Urinary bladder (tissue), 4 donors: ENCODE results near the gene MARVELD2. TPM values are rescaled to one million over a fixed set of nuclear protein-coding genes. Genes with fewer than 3 reads are reported as not detected.
"Not testable (repeated sequence)": the region's sequence is repeated elsewhere in the genome, so short reads cannot be mapped to it uniquely, and the experiment has no call there.

Experiments
- DNase-seq: peaks from one replicate; pipeline ENCODE4 v3.0.0-alpha.2; 2015; ENCODE audit errors: extremely low spot score
- H3K27ac ChIP-seq: one replicate; pipeline ENCODE4 v1.5.1; 2013; ENCODE audit warnings: low read depth, mild to moderate bottlenecking, moderate library complexity
- H3K36me3 ChIP-seq: one replicate; pipeline ENCODE4 v1.6.1; 2013; ENCODE audit warnings: mild to moderate bottlenecking, moderate library complexity; ENCODE audit not compliant: insufficient read depth
- H3K4me1 ChIP-seq: one replicate; pipeline ENCODE4 v1.6.1; 2013; ENCODE audit warnings: mild to moderate bottlenecking, moderate library complexity; ENCODE audit not compliant: insufficient read depth
- H3K4me3 ChIP-seq: one replicate; pipeline ENCODE4 v1.5.1; 2013; ENCODE audit warnings: low read depth, low read length
- WGBS: extraction: QIAGEN DNeasy Blood & Tissue Kit; methylation state at CpG from one replicate; pipeline ENCODE4 v1.1.7; 2013; 5-methylcytosine and 5-hydroxymethylcytosine counted together
- polyA plus RNA-seq: library from polyadenylated mRNA; stranded (reverse); fragments of 200-250 nt; gene quantifications from one replicate; pipeline ENCODE4 v1.2.3, GENCODE V29; 2013
- total RNA-seq: library from RNA; depleted of rRNA; stranded (reverse); fragments of >200 nt; gene quantifications from one replicate; pipeline ENCODE4 v1.2.3, GENCODE V29; 2014
- donor health status: healthy with polysubstance abuse.
- donor health status: healthy.

The MARVELD2 gene, protein sequence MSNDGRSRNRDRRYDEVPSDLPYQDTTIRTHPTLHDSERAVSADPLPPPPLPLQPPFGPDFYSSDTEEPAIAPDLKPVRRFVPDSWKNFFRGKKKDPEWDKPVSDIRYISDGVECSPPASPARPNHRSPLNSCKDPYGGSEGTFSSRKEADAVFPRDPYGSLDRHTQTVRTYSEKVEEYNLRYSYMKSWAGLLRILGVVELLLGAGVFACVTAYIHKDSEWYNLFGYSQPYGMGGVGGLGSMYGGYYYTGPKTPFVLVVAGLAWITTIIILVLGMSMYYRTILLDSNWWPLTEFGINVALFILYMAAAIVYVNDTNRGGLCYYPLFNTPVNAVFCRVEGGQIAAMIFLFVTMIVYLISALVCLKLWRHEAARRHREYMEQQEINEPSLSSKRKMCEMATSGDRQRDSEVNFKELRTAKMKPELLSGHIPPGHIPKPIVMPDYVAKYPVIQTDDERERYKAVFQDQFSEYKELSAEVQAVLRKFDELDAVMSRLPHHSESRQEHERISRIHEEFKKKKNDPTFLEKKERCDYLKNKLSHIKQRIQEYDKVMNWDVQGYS
- total RNA-seq, result 5.9 TPM
- 1.4 TPM for polyA plus RNA-seq

DNA sequence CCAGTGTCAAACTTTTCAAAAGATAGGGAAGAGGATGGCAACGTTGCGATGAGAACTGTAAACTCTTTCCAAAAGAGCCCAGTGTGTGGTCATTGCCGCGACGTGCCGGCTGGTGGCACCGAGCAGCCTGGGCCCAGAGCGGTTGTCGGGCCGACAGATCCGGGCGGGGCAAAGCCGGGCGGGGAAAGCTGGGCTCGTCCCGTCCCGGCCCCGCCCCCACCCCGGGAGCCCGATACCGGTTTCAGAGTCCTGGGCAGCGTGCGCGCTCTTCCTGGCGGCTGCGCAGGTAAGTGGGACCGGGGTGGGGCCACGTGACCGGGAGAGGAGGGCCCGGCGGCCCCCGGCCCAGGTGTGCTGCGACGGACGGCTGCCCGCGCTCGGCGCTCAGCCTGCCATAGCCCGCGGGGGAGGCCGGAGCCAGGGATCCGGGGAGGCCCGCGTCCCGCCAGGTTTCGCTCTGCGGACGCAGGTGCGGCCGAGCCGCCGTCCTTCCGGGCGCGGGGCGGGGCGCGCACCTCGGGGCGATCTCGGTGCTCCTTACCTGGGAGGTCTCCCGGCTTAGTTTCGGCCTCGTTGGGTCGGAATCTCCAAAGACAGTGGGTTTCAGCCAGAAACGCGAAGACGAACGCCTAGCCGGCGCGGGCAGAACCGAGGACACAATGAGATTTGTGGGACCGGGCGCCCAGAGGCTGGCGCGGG is at the start of gene MARVELD2:
TSS of gene MARVELD2 (plus strand) at position 232 of the 699 bp plus-strand sequence. CDS start 4,270 bp downstream, outside the sequence.
- Histone ChIP-seq H3K36me3 (peaks cover 2% of the 10 kb centered on the region), H3K27ac (peak within 1 kb of the TSS; percentile 74), H3K4me3 (peak within 1 kb of the TSS; percentile 63), H3K4me1 (no peaks in the 10 kb centered on the region)
- peak; percentile 23 for DNase-seq
- 16% methylated on average over 78 of the region's 78 CpGs for WGBS

DNA sequence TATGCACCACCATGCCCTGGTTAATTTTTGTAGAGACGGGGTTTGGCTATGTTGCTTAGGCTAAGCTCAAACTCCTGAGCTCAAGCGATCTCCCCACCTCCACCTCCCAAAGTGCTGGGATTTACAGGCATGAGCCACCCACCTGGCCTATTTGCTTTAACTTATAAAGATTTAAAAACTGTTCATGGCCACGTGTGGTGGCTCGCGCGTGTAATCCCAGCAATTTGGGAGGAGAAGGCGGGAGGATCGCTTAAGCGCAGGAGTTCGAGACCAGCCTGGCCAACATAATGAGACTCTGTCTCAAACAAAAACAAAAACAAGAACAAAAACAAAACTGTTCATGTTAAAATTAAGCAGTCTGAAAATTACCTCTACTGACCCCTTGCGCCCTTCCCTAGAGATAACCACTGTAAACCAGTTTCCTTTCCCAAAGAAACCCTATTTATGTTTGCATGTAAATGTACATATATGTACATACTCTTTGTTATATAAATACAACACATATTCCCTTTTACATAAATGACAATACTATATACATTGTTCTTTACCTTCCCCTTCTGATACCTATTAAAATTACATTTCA is 47.1 kb upstream of the MARVELD2 start:
- H3K36me3 ChIP-seq, result peaks cover 4% of the 10 kb centered on the region
- no peak overlapping the region for H3K27ac ChIP-seq
- H3K4me3 ChIP-seq, result no peak overlapping the region
- WGBS, result 90% methylated on average over 11 of the region's 11 CpGs
- DNase-seq, result no peak
- peaks cover 2% of the 10 kb centered on the region for H3K4me1 ChIP-seq

DNA sequence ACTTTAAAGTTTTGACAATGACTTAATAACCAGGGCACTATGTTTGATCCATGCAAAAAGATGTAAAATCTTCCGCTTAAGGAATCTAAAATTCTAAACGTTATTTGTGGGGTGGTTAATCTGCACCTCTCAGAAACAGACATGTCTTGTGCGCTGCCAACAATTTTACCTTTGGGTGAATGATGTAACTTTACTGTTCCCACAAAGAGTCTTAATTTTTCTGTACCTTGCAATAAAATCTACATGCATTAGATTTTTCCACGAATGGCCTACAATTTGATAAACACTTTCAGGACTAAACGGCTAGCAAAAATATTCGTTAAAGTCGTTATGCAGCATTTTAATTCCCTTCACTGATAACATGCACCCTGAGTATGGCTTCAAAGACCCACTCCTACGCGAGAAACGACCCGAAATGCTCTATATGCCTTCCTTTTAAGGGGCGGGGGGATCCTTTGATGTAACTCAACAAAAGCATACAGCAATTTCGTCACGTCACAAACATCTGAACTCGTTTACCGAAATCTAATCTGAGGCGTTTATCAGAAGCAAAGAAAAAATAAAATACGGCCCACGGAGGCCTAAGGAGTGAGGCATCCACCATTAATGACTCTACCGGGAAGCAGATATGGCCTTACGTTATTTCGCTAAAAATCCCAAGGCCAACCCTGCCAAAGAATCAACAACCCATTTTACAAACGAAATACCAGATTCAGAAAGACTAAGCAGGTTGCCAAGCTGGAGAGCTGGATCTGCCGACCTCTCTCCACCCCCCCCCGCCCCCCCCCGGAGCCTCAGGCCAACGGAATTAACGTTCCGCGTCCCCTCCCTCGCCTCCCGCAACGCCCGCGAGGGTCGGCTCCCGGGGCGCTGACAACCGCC is 46.2 kb upstream of the MARVELD2 start:
- peak; percentile 21 for DNase-seq

DNA sequence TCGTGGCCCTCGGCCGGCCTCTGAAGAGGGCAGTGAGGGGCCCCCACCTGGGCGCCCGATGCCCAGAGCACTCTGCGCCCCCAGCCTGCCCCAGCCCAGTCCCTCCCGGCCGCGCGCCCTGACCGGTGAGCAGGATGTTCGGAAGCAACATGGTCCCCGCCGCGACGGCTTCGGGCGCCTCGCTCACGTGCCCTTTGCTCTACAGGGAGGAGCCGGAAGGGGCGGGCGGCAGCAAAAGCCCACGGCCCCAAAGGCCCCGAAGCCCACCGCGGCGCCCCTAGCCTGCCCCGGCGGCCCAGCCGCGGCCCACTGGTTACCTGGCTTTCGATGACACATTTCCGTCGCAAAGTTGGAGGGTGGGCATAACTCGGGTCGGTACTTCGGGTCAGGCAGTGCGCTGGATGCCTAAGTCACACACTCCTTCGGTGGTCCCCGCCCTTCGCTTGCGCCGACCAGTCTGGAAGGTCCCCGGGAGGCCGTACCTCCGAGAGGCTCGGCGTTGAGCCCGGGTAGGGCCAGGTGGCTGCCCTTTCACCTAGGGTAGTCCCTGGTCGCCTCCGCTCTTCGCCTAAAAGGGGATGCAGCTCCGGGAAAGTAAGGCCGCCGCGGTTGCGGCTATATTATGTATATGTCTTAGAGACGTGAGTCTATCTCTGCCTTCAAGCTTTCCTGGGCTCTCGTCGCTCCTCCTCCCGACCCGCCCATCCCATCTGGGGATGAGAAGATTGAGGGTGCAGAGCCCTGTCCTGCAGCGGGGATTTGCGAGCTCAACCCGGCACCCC is 45.4 kb upstream of the MARVELD2 start, which contains the start of the genes AK6, RAD17 and TAF9:
TSS of gene AK6 (minus strand) at position 181 of the 782 bp plus-strand sequence. CDS start at position 151, 30 bp downstream.
TSS of gene RAD17 (plus strand) at position 479 of the 782 bp plus-strand sequence. CDS start 2,391 bp downstream, outside the sequence.
TSS of gene TAF9 (minus strand) at position 181 of the 782 bp plus-strand sequence. CDS start 3,783 bp downstream, outside the sequence.
- Histone ChIP-seq H3K4me1 (peaks cover 2% of the 10 kb centered on the region), H3K4me3 (peak within 1 kb of the TSS; percentile 75), H3K27ac (peak within 1 kb of the TSS; percentile 98), H3K36me3 (peaks cover 4% of the 10 kb centered on the region)
- under 1% methylated on average over 66 of the region's 66 CpGs for WGBS
- DNase-seq, result peak; percentile 83

More for the DNA sequence above, 46.2 kb upstream of the MARVELD2 start:
- 2% methylated on average over 39 of the region's 39 CpGs for WGBS
- Histone ChIP-seq H3K27ac (peak overlapping the region; percentile 98), H3K4me3 (peak overlapping the region; percentile 75), H3K36me3 (peaks cover 4% of the 10 kb centered on the region), H3K4me1 (peaks cover 2% of the 10 kb centered on the region)

DNA sequence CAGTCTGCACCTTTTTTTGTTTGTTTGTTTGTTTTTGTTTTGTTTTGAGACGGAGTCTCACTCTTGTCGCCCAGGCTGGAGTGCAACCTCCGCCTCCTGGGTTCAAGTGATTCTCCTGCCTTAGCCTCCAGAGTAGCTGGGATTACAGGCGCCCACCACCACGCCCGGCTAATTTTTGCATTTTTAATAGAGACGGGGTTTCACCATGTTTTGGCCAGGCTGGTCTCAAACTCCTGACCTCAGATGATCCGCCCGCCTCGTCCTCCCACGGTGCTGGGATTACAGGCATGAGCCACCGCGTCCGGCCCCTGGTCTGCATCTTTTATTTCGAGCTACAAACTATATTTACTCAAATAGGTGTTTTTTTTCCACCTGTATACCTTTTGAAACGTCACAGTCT is 44.6 kb upstream of the MARVELD2 start:
- H3K36me3 ChIP-seq, H3K4me1 ChIP-seq, DNase-seq, H3K27ac ChIP-seq: not testable (repeated sequence)
- WGBS, result 1% methylated on average over 16 of the region's 16 CpGs
- H3K4me3 ChIP-seq, result peak overlapping the region; percentile 75

DNA sequence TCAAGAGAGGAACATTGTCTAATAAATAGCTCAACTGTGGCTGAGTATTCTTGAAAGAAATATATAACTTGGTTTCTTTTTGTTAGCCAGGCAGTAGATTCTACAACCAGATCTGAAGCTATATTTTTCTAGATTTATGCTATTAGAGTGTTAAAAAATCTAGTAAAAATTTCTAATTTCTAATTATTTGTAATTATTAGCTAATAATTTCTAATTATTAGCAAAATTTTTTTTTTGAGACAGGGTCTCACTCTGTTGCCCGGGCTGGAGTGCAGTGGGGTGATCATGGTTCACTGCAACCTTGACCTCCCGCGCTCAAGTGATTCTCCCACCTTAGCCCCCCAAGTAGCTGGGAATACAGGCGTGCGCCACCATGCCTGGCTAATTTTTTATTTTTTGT is 42.5 kb upstream of the MARVELD2 start:
- Histone ChIP-seq H3K36me3 (no peaks in the 10 kb centered on the region), H3K4me1 (peaks cover 2% of the 10 kb centered on the region), H3K27ac (no peak overlapping the region), H3K4me3 (no peak overlapping the region)
- no peak for DNase-seq
- WGBS, result 97% methylated on average over 5 of the region's 5 CpGs

DNA sequence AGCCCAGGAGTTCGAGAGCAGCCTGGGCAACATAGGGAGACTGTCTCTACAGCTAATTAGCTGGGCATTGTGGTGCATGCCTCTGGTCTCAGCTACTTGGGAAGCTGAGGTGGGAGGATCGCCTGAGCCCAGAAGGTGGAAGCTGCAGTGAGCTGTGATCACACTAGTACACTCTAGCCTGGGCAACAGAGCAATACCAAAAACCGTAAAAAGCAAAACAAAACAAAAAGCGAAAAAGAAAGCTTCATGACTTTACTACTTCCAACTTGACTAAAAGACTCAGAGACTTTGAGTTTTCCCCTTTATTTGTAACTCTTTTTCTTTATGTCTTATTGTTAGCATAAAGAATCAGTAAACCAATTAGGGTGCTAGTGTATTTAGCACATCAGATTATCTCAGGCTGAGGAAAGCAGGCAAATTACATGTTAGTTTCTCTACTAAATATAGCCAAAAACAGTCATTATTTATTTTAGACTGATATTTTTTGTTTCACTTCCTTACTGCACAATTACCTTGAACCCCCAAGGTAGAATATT is 39.9 kb upstream of the MARVELD2 start:
- no peak overlapping the region for H3K27ac ChIP-seq
- no peak overlapping the region for H3K4me3 ChIP-seq
- DNase-seq, result no peak
- no peaks in the 10 kb centered on the region for H3K36me3 ChIP-seq
- WGBS, result 90% methylated on average over 4 of the region's 4 CpGs
- H3K4me1 ChIP-seq, result peaks cover 2% of the 10 kb centered on the region

DNA sequence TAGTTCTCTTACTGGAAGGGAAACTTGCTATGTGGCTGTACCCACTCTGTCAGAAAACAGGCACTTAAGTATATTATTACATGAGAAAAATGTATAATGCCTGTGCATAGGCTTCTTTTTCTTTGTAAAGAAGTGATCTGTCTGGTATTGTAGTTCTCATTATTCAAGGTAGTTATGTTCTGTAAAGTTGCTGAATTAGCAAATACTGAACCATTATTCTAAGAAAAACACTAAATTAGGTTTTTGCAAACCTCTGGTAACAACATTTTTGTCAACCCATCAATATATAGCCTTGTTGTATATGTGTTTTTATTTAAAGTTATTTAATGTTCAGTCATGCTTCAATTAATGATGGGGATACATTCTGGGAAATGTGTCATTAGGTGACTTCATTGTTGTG is 36.5 kb upstream of the MARVELD2 start:
- no peak overlapping the region for H3K27ac ChIP-seq
- H3K36me3 ChIP-seq, result peaks cover 5% of the 10 kb centered on the region
- H3K4me3 ChIP-seq, result no peak overlapping the region
- DNase-seq, result no peak
- H3K4me1 ChIP-seq, result no peaks in the 10 kb centered on the region

DNA sequence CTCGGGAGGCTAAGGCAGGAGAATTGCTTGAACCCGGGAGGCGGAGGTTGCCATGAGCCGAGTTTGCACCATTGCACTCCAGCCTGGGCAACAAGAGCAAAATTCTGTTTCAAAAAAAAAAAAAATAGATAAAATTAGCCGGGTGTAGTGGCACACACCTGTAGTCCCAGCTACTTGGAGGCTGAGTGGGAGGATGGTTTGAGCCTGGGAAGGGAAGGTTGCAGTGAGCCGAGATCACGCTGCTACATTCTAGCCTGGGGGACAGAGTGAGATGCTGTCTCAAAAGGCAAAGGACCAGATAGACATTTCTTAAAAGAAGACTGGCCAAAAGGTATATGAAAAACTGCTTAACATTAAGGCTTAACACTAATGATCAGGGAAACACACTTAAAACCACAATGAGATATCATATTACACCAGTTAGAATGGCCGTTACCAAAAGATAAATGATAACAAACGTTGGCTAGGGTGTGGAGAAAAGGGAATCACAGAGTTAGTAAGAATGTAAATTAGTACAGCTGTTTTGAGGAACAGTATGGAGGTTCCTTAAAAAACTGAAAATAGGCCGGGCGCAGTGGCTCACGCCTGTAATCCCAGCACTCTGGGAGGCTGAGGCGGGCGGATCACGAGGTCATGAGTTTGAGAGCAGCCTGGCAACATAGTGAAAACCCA is 10.1 kb upstream of the MARVELD2 start:
- no peak for DNase-seq
- Histone ChIP-seq H3K36me3 (peaks cover 2% of the 10 kb centered on the region), H3K27ac (no peak overlapping the region), H3K4me1 (no peaks in the 10 kb centered on the region), H3K4me3 (no peak overlapping the region)
- 84% methylated on average over 15 of the region's 15 CpGs for WGBS

DNA sequence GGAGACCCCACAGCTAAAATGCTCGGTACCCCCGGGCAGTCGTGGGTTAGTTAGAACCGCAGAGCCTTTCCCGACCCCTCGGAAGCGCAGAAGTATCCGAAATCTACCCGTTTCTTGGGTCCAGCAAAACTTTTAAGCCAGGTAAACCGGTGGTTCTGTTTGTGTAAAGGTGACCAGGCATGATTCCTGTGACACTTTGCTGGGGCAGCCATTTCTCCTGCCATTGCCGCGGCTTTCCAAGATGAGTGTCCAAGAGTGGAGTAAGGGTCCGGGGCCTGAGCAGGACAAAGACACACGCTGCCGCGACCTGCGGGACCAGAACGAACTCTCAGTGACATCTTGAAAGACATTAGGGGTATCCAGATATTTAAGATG is 655 bp downstream of the MARVELD2 start:
- Histone ChIP-seq H3K4me3 (peak overlapping the region; percentile 63), H3K36me3 (peaks cover 2% of the 10 kb centered on the region), H3K4me1 (no peaks in the 10 kb centered on the region), H3K27ac (peak overlapping the region; percentile 74)
- no peak for DNase-seq
- 55% methylated on average over 18 of the region's 18 CpGs for WGBS

DNA sequence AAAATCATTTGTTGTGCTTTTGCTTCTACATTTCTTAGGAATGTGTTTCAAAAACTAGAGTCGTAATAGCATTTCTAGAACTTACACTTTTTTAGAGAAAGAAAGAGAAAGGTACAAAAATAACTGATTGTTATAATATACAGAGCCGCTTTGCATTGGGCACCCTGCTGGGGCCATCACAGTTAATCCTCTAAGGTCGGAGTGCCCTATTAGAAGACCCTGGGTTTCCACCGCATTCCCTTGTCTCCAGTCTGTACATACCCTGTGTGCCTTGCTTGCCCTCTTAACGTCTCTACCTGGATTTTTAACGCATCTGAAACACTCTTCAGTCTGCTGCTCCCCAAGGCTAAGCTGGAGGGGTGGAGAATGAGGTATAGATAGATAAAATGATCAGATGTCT is 1.3 kb downstream of the MARVELD2 start:
- Histone ChIP-seq H3K4me3 (no peak overlapping the region), H3K27ac (no peak overlapping the region), H3K4me1 (no peaks in the 10 kb centered on the region), H3K36me3 (peaks cover 2% of the 10 kb centered on the region)
- DNase-seq, result no peak
- 85% methylated on average over 6 of the region's 6 CpGs for WGBS
